Liver (tissue), 9 donors: ENCODE data around the gene CLC. TPM values are rescaled to one million over a fixed set of nuclear protein-coding genes. Genes with fewer than 3 reads are reported as not detected.
"Not testable (repeated sequence)": the region's sequence is repeated elsewhere in the genome, so short reads cannot be mapped to it uniquely, and the experiment has no call there.

Source experiments
- DNase-seq: peaks from one replicate; pipeline ENCODE4 v3.0.0-alpha.2; 2017; ENCODE audit warnings: low spot score
- H3K27ac ChIP-seq, 2 donors: one replicate each; pipeline ENCODE4 v1.7.0; 2013; ENCODE audit warnings: inconsistent platforms in 2 of 2, low read length in 2 of 2, control low read depth in 1 of 2, low read depth in 1 of 2, mild to moderate bottlenecking in 1 of 2
- H3K27me3 ChIP-seq, 4 donors: one replicate each; pipeline versions ENCODE4 v1.6.1 to v1.7.0; 2013; ENCODE audit warnings: low read length in 3 of 4, inconsistent platforms in 1 of 4, mild to moderate bottlenecking in 1 of 4, moderate library complexity in 1 of 4; ENCODE audit not compliant: control insufficient read depth in 4 of 4, insufficient read depth in 4 of 4
- H3K36me3 ChIP-seq, 4 donors: one replicate each; pipeline versions ENCODE4 v1.6.1 to v1.7.0; 2013; ENCODE audit warnings: low read length in 3 of 4, mild to moderate bottlenecking in 3 of 4, low read depth in 1 of 4, moderate library complexity in 1 of 4; ENCODE audit not compliant: control insufficient read depth in 4 of 4, insufficient read depth in 3 of 4
- H3K4me1 ChIP-seq, 4 donors: one replicate each; pipeline versions ENCODE4 v1.6.1 to v1.7.0; 2013; ENCODE audit warnings: low read length in 3 of 4, mild to moderate bottlenecking in 3 of 4, moderate library complexity in 1 of 4; ENCODE audit not compliant: control insufficient read depth in 4 of 4, insufficient read depth in 4 of 4
- H3K4me3 ChIP-seq, 3 donors: one replicate each; pipeline versions ENCODE4 v1.6.1 to v1.7.0; 2013; ENCODE audit warnings: low read length in 3 of 3, control low read depth in 1 of 3, low read depth in 1 of 3, mild to moderate bottlenecking in 1 of 3
- H3K9ac ChIP-seq, 2 donors: one replicate each; pipeline ENCODE4 v1.7.0; 2013; ENCODE audit warnings: low read length in 2 of 2, mild to moderate bottlenecking in 2 of 2, moderate library complexity in 2 of 2, control low read depth in 1 of 2, low read depth in 1 of 2
- H3K9me3 ChIP-seq, 4 donors: one replicate each; pipeline versions ENCODE4 v1.6.1 to v1.7.0; 2013; ENCODE audit warnings: low read length in 3 of 4; ENCODE audit not compliant: control insufficient read depth in 4 of 4
- CTCF ChIP-seq: fragments of 150-350 bp; IDR thresholded peaks from 2 replicates; pipeline ENCODE4 v1.5.1; 2017; ENCODE audit warnings: improper control_type of control experiment, low read depth, low read length; ENCODE audit not compliant: missing input control
- EGR1 ChIP-seq, 2 donors: IDR thresholded peaks; 2 replicates each; pipeline ENCODE4 v1.6.1; 2016 to 2018; ENCODE audit warnings: antibody characterized with exemption in 2 of 2, low read depth in 2 of 2
- FOXA1 ChIP-seq: IDR thresholded peaks from 2 replicates; pipeline ENCODE4 v1.6.1; 2016; ENCODE audit warnings: antibody characterized with exemption
- FOXA2 ChIP-seq: IDR thresholded peaks from 2 replicates; pipeline ENCODE4 v1.6.1; 2016; ENCODE audit warnings: antibody characterized with exemption
- GABPA ChIP-seq, 2 donors: IDR thresholded peaks in 1 of 2; conservative IDR thresholded peaks in 1 of 2; 2 replicates each; pipeline ENCODE4 v1.6.1; 2016; ENCODE audit warnings: antibody characterized with exemption in 2 of 2, mild to moderate bottlenecking in 1 of 2, moderate library complexity in 1 of 2
- HNF4A ChIP-seq, 2 donors: conservative IDR thresholded peaks; 2 replicates each; pipeline ENCODE4 v1.6.1; 2016; ENCODE audit warnings: antibody characterized with exemption in 2 of 2, mild to moderate bottlenecking in 2 of 2
- HNF4G ChIP-seq: IDR thresholded peaks from 2 replicates; pipeline ENCODE4 v1.6.1; 2016; ENCODE audit warnings: antibody characterized with exemption
- JUND ChIP-seq, 2 donors: IDR thresholded peaks; 2 replicates each; pipeline ENCODE4 v1.6.1; 2016; ENCODE audit warnings: antibody characterized with exemption in 2 of 2
- NR2F2 ChIP-seq: IDR thresholded peaks from 2 replicates; pipeline ENCODE4 v1.6.1; 2016; ENCODE audit warnings: antibody characterized with exemption
- RAD21 ChIP-seq, 2 donors: IDR thresholded peaks; 2 replicates each; pipeline ENCODE4 v1.6.1; 2016; ENCODE audit warnings: antibody characterized with exemption in 2 of 2, mild to moderate bottlenecking in 2 of 2
- RXRA ChIP-seq, 2 donors: IDR thresholded peaks; 2 replicates each; pipeline ENCODE4 v1.6.1; 2017 to 2018; ENCODE audit warnings: antibody characterized with exemption in 2 of 2, mild to moderate bottlenecking in 1 of 2
- SP1 ChIP-seq: IDR thresholded peaks from 2 replicates; pipeline ENCODE4 v1.6.1; 2018; ENCODE audit warnings: antibody characterized with exemption, mild to moderate bottlenecking
- TAF1 ChIP-seq: conservative IDR thresholded peaks from 2 replicates; pipeline ENCODE4 v1.6.1; 2016; ENCODE audit warnings: antibody characterized with exemption, mild to moderate bottlenecking
- YY1 ChIP-seq: IDR thresholded peaks from 2 replicates; pipeline ENCODE4 v1.6.1; 2016; ENCODE audit warnings: antibody characterized with exemption, mild to moderate bottlenecking
- ZBTB33 ChIP-seq: IDR thresholded peaks from 2 replicates; pipeline ENCODE4 v1.6.1; 2016; ENCODE audit warnings: antibody characterized with exemption
- WGBS: extraction: QIAGEN DNeasy Blood & Tissue Kit; methylation state at CpG from one replicate; pipeline ENCODE4 v1.1.7; 2013; 5-methylcytosine and 5-hydroxymethylcytosine counted together
- polyA plus RNA-seq, 2 donors: library from polyadenylated mRNA; stranded (reverse) in 1 of 2; unstranded in 1 of 2; fragments of 200-250 nt in 1 of 2; fragments of >200 nt in 1 of 2; fragmentation: Nextera tagmentation in 1 of 2; extraction: Ambion mirVana in 1 of 2; gene quantifications; one replicate each; pipeline versions ENCODE4 v1.2.1 to v1.2.3, GENCODE V29; 2013 to 2015
- total RNA-seq, 2 donors: library from RNA; depleted of rRNA; stranded (reverse); fragments of >200 nt; gene quantifications; one replicate each; pipeline ENCODE4 v1.2.3, GENCODE V29; 2014
- TF ChIP-seq, protein P1 (sequence below): IDR thresholded peaks from 2 replicates; pipeline ENCODE4 v1.6.1; 2016; ENCODE audit warnings: antibody characterized with exemption
- TF ChIP-seq, protein P2 (sequence below): IDR thresholded peaks from 2 replicates; pipeline ENCODE4 v1.6.1; 2016; ENCODE audit warnings: antibody characterized with exemption, mild to moderate bottlenecking
- TF ChIP-seq, protein P3 (sequence below): IDR thresholded peaks from 2 replicates; pipeline ENCODE4 v1.6.1; 2016; ENCODE audit warnings: antibody characterized with exemption
- donor health status: healthy.
- donor health status: healthy.
- donor health status: healthy.
- donor health status: healthy.
- donor health status: healthy.

CLC gene
- total and polyA plus RNA-seq, 4 donors: 0.60 to 13.6 TPM; not detected in 2

DNA sequence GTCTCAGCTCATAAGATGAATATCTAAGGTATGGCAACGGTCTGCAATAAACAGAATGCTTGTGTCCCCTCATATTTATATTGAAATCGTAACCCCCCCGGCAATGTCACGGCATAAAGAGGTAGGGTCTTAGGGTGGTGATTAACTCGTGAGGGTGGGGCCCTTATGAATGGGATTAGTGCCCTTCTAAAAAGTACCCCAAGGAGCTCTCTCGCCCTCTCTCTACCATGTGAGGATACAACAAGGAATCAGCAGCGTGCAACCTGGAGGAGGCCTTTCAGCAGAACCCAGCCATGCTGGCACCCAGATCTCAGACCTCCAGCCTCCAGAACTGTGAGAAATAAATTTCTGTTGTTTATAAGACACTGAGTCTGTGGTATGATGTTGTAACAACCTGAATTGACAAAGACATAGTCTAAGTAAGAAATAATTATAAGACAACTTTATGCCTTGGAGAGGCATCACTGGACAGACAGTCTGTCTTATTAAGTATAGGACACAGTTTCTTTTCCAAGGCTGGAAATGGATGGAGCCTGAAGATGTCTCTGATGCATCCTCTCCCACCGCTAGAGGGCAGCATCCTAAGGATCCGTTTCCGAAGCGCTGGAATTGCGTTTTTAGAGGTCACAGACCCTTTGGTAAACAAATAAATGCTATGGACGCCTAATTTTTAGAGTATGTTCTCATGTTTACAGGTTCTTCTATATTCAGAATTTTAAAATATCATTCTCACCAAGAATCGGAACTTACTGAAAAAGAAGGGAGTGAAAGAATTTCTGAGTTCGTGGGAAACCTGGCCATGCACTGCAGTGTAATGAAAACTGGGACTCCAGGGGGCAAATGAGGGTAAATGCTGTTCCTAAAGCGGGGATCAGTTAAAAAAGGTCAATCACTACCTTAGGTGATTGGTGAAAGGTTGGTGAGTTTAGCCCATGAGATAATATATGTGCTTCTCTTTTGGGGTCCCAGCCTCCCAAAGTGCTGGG, 27.6 kb upstream of the CLC start:
- WGBS: 40% methylated on average over 16 of the region's 16 CpGs
- Histone ChIP-seq H3K27ac (no peak overlapping the region), H3K9ac (no peak overlapping the region), H3K9me3 (peaks cover 0 to 2% (median under 1%) of the 10 kb centered on the region in 4 donors), H3K27me3 (no peaks in the 10 kb centered on the region), H3K36me3 (no peaks in the 10 kb centered on the region), H3K4me1 (peaks cover 0 to 4% (median 0%) of the 10 kb centered on the region in 4 donors), H3K4me3 (no peak overlapping the region)
- TF ChIP-seq, protein P1, sequence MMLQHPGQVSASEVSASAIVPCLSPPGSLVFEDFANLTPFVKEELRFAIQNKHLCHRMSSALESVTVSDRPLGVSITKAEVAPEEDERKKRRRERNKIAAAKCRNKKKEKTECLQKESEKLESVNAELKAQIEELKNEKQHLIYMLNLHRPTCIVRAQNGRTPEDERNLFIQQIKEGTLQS: no peak
- TF ChIP-seq, protein P2, sequence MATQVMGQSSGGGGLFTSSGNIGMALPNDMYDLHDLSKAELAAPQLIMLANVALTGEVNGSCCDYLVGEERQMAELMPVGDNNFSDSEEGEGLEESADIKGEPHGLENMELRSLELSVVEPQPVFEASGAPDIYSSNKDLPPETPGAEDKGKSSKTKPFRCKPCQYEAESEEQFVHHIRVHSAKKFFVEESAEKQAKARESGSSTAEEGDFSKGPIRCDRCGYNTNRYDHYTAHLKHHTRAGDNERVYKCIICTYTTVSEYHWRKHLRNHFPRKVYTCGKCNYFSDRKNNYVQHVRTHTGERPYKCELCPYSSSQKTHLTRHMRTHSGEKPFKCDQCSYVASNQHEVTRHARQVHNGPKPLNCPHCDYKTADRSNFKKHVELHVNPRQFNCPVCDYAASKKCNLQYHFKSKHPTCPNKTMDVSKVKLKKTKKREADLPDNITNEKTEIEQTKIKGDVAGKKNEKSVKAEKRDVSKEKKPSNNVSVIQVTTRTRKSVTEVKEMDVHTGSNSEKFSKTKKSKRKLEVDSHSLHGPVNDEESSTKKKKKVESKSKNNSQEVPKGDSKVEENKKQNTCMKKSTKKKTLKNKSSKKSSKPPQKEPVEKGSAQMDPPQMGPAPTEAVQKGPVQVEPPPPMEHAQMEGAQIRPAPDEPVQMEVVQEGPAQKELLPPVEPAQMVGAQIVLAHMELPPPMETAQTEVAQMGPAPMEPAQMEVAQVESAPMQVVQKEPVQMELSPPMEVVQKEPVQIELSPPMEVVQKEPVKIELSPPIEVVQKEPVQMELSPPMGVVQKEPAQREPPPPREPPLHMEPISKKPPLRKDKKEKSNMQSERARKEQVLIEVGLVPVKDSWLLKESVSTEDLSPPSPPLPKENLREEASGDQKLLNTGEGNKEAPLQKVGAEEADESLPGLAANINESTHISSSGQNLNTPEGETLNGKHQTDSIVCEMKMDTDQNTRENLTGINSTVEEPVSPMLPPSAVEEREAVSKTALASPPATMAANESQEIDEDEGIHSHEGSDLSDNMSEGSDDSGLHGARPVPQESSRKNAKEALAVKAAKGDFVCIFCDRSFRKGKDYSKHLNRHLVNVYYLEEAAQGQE: no peak
- peak in 1 of 2 donors; percentile 7 for TF ChIP-seq RXRA (IDR thresholded peaks at IDR 0.05)
- no peak for TF ChIP-seq TAF1
- no peak for TF ChIP-seq ZBTB33
- no peak for TF ChIP-seq JUND (IDR thresholded peaks at IDR 0.05)
- no peak for TF ChIP-seq FOXA2
- TF ChIP-seq GABPA (IDR thresholded peaks at IDR 0.05 in 1 of 2, conservative IDR thresholded peaks at IDR 0.05 in 1 of 2): no peak
- TF ChIP-seq HNF4A (conservative IDR thresholded peaks at IDR 0.05): no peak
- no peak for TF ChIP-seq SP1
- TF ChIP-seq RAD21 (IDR thresholded peaks at IDR 0.05): peak in 1 of 2 donors; percentile 59
- no peak for TF ChIP-seq NR2F2
- no peak for TF ChIP-seq HNF4G
- no peak for TF ChIP-seq YY1
- TF ChIP-seq EGR1 (IDR thresholded peaks at IDR 0.05; ENCODE audit: low read depth in 2 of 2): no peak
- TF ChIP-seq, protein P3, sequence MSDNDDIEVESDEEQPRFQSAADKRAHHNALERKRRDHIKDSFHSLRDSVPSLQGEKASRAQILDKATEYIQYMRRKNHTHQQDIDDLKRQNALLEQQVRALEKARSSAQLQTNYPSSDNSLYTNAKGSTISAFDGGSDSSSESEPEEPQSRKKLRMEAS: no peak
- no peak for TF ChIP-seq FOXA1
- peak; percentile 57 for TF ChIP-seq CTCF
- DNase-seq: peak; percentile 54

DNA sequence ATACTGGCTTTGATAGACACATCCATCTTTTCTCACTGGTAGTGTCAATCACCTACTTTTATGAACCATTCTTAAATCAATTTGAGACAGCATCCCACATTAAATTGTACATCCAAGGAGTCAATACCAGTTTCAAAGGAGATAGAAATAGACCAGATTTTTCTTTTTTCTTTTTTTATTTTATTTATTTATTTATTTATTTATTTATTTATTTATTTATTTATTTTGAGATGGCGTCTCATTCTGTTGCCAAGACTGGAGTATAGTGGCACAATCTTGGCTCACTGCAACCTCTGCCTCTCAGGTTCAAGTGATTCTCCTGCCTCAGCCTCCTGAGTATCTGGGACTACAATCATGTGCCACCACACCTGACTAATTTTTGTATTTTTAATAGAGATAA, 24.0 kb upstream of the CLC start:
- not testable (repeated sequence) for H3K36me3 ChIP-seq, H3K4me1 ChIP-seq, DNase-seq, H3K27me3 ChIP-seq, H3K9me3 ChIP-seq, H3K4me3 ChIP-seq, H3K27ac ChIP-seq, H3K9ac ChIP-seq
- WGBS: 92% methylated on average over 1 of the region's 1 CpG
